VCaP (cell line): Measurements from ENCODE around the gene MAST3.

Experiments used
- H3K27ac ChIP-seq: fragments of 450-650 bp; 2 replicates; pipeline ENCODE4 v1.5.1; 2017
- TF ChIP-seq, protein P1 (sequence below): fragments of 450-650 bp; conservative IDR thresholded peaks from 2 replicates; pipeline ENCODE4 v1.5.1; 2017; ENCODE audit warnings: mild to moderate bottlenecking, moderate library complexity

The MAST3 gene

DNA sequence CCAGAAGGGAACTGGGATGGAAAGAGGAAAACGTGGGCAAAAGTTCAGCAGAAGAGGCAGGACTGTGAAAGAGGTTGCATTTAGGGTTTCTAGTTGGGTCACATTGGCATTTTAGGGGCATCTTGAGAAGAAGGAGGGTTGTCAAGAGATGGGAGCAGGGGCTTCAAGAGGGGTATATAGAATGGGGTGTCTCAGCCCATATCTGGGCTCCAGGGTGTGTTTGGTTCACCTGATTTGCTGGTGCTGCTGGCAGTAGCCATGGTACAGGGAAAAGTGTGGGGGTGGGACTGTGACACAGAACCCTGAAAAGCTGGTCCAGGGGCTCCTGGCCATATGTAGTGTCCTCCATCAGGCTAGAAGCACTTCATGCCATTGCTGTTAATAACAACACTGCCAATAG, 22.5 kb downstream of the MAST3 start:
- TF ChIP-seq, protein P1, sequence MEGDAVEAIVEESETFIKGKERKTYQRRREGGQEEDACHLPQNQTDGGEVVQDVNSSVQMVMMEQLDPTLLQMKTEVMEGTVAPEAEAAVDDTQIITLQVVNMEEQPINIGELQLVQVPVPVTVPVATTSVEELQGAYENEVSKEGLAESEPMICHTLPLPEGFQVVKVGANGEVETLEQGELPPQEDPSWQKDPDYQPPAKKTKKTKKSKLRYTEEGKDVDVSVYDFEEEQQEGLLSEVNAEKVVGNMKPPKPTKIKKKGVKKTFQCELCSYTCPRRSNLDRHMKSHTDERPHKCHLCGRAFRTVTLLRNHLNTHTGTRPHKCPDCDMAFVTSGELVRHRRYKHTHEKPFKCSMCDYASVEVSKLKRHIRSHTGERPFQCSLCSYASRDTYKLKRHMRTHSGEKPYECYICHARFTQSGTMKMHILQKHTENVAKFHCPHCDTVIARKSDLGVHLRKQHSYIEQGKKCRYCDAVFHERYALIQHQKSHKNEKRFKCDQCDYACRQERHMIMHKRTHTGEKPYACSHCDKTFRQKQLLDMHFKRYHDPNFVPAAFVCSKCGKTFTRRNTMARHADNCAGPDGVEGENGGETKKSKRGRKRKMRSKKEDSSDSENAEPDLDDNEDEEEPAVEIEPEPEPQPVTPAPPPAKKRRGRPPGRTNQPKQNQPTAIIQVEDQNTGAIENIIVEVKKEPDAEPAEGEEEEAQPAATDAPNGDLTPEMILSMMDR: no peak
- no peak overlapping the region for H3K27ac ChIP-seq

- H3K27ac ChIP-seq: no peak overlapping the region
- TF ChIP-seq, protein P1: no peak
Observed at GRCh38 chr19:18121166-18121565, 23.6 kb downstream of the MAST3 start.

DNA sequence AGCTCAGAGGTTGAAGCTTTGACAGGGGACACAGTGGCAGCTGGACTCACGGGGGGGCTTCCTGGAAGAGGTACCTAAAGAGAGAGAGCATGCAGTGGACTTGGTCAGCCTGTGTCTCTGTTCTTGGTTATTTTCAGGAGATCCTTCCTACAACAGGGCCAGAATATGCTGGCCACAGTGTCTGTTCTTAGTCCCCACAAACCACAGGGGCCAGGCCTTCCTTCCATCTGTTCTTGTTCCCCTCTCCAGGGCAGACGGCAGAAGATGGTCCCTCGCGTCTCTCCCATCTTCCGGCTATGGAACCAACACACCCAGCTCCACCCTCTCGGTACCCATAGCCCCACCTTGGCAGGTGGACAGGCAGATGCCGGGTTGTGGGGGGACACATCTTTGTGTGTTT, 24.8 kb downstream of the MAST3 start:
- H3K27ac ChIP-seq: no peak overlapping the region

GRCh38 chr19:18122860-18123795, 25.6 kb downstream of the MAST3 start:
- no peak overlapping the region for H3K27ac ChIP-seq
- TF ChIP-seq, protein P1: no peak

More for the DNA sequence above, 24.8 kb downstream of the MAST3 start:
- TF ChIP-seq, protein P1: no peak

GRCh38 chr19:18123819-18124218, 26.2 kb downstream of the MAST3 start:
- TF ChIP-seq, protein P1: no peak
- no peak overlapping the region for H3K27ac ChIP-seq

DNA sequence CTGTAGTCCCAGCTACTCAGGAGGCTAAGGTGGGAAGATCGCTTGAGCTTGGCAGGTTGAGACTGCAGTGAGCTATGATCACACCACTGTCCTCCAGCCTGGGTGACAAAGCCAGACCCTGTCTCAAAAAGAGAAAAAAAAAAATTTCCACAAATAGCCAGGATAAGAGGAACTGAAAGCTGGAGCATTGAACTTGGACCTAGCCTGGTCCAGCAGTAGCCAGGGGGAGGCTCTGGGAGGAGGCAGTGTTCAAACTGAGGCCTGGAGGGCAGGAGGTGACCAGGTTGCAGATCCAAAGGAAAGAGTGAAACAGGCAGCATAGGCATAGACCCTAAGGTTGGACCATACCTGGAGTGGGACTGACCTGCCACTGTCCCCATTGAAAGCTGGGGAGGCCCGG, 28.5 kb downstream of the MAST3 start:
- TF ChIP-seq, protein P1: no peak
- H3K27ac ChIP-seq: no peak overlapping the region

DNA sequence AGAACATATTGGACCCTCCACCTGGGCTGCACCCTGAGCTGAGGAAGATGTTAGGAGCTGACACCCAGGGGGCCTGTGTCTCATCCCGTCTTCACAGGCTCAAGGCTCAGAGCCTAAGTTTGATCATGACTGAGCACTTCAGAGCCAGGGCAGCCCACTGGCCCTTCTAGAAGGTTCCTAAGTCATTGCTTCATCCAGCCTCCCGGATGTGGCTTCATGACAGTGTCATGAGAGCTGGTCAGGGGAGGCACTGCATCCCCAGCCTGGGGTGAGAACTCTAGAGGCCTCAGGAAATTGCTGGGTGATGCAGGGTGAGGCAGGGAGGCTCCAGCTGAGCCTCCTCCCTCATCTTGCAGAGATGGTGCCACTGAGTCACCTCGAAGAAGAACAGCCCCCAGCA, 30.5 kb downstream of the MAST3 start:
- no peak overlapping the region for H3K27ac ChIP-seq
- TF ChIP-seq, protein P1: no peak
